Measurements from ENCODE around the gene MAPK8IP3. TPM values are rescaled to one million over a fixed set of nuclear protein-coding genes. Genes with fewer than 3 reads are reported as not detected.

MAPK8IP3 gene
- total and polyA plus RNA-seq, 9 of the 15 experiments (the other 6 are each of a cell fraction or from before 2014, with no cell fraction given), result 0.17 to 58.7 (median 16.7) TPM

GRCh38 chr16:1782408-1783264 lies 76.6 kb downstream of the MAPK8IP3 start, which contains the start of the genes NUBP2 and SPSB3 (continued):
- TF ChIP-seq HMBOX1 (IDR thresholded peaks at IDR 0.05), result no peak
- peak; percentile 96 for TF ChIP-seq ZBTB5 (IDR thresholded peaks at IDR 0.05)
- TF ChIP-seq NEUROD1 (IDR thresholded peaks at IDR 0.05; ENCODE audit: borderline replicate concordance, low read depth, low read length, partially characterized antibody), result peak; percentile 98
- no peak for TF ChIP-seq ZNF407 (IDR thresholded peaks at IDR 0.05; ENCODE audit: low read depth)
- peak; percentile 58; the same call in 1 of the 2 replicates for TF ChIP-seq ARID3A (IDR thresholded peaks at IDR 0.05; ENCODE audit: borderline replicate concordance, low read depth, low read length)
- peak; percentile 97 for TF ChIP-seq PBX2 (CRISPR knock-in tag; IDR thresholded peaks at IDR 0.05; ENCODE audit: low read depth)
- TF ChIP-seq PBX2 (tag; conservative IDR thresholded peaks at IDR 0.05; ENCODE audit: low read depth), result peak; percentile 99
- no peak for TF ChIP-seq TFAM (CRISPR knock-in tag; conservative IDR thresholded peaks at IDR 0.05)
- peak; percentile 83 to 87 for TF ChIP-seq NRF1 (conservative IDR thresholded peaks at IDR 0.05 in 1 of 2, IDR thresholded peaks at IDR 0.05 in 1 of 2)
